GM12878 (cell line): ENCODE measurements around the gene PRKCI. TPM values are rescaled to one million over a fixed set of nuclear protein-coding genes. Genes with fewer than 3 reads are reported as not detected.
A peak's percentile ranks its signal among the peaks of the same experiment; 100 is the strongest.

Experiments
- ASH2L ChIP-seq: fragments of 300-600, 200-600 bp; sonication (generic); IDR thresholded peaks from 2 replicates; pipeline ENCODE4 v1.6.1; 2017; ENCODE audit warnings: low read depth, mild to moderate bottlenecking, borderline replicate concordance
- ATF7 ChIP-seq: fragments of 450-650 bp; IDR thresholded peaks from 2 replicates; pipeline ENCODE4 v1.6.1; 2016; ENCODE audit warnings: low read depth, mild to moderate bottlenecking
- BACH1 ChIP-seq: fragments of 450-650 bp; IDR thresholded peaks from 2 replicates; pipeline ENCODE4 v1.6.1; 2017; ENCODE audit warnings: mild to moderate bottlenecking, borderline replicate concordance
- CBFB ChIP-seq: IDR thresholded peaks from 2 replicates; pipeline ENCODE4 v1.6.1; 2016; ENCODE audit warnings: antibody characterized with exemption, low read depth
- CREB1 ChIP-seq: IDR thresholded peaks from 2 replicates; pipeline ENCODE4 v1.6.1; 2012; ENCODE audit warnings: low read depth, mild to moderate bottlenecking, inconsistent platforms
- CREM ChIP-seq: IDR thresholded peaks from 2 replicates; pipeline ENCODE4 v1.6.1; 2014; ENCODE audit warnings: antibody characterized with exemption, low read depth
- DPF2 ChIP-seq: fragments of 450-650 bp; IDR thresholded peaks from 2 replicates; pipeline ENCODE4 v1.6.1; 2017; ENCODE audit warnings: mild to moderate bottlenecking
- FOXK2 ChIP-seq: fragments of 450-650 bp; IDR thresholded peaks from 2 replicates; pipeline ENCODE4 v1.6.1; 2017; ENCODE audit warnings: mild to moderate bottlenecking, moderate library complexity
- HCFC1 ChIP-seq: fragments of 150-350 bp; IDR thresholded peaks from 2 replicates; pipeline ENCODE4 v1.6.1; 2014; ENCODE audit warnings: low read length
- HDAC6 ChIP-seq: fragments of 200-600 bp; sonication (generic); IDR thresholded peaks from one replicate; pipeline ENCODE4 v1.8.0; 2017; ENCODE audit warnings: antibody characterized with exemption; ENCODE audit not compliant: unreplicated experiment
- KLF5 ChIP-seq: fragments of 450-650 bp; IDR thresholded peaks from 2 replicates; pipeline ENCODE4 v1.6.1; 2014; ENCODE audit warnings: mild to moderate bottlenecking; ENCODE audit not compliant: partially characterized antibody
- MEF2A ChIP-seq: IDR thresholded peaks from 2 replicates; pipeline ENCODE4 v1.6.1; 2011; ENCODE audit warnings: low read depth, mild to moderate bottlenecking, low read length, moderate library complexity; ENCODE audit not compliant: insufficient read depth
- MTA2 ChIP-seq: fragments of 450-650 bp; IDR thresholded peaks from 2 replicates; pipeline ENCODE4 v1.6.1; 2016; ENCODE audit warnings: low read depth, mild to moderate bottlenecking, moderate library complexity
- NR2F1 ChIP-seq: fragments of 450-650 bp; conservative IDR thresholded peaks from 2 replicates; pipeline ENCODE4 v1.6.1; 2017; ENCODE audit warnings: mild to moderate bottlenecking
- PKNOX1 ChIP-seq: fragments of 450-650 bp; IDR thresholded peaks from 2 replicates; pipeline ENCODE4 v1.6.1; 2016; ENCODE audit warnings: mild to moderate bottlenecking
- POLR2A ChIP-seq: IDR thresholded peaks from 2 replicates; pipeline ENCODE4 v1.6.1; 2011; ENCODE audit warnings: low read depth, mild to moderate bottlenecking, low read length
- POLR2AphosphoS2 ChIP-seq: IDR thresholded peaks from 2 replicates; pipeline ENCODE4 v1.6.1; 2011; ENCODE audit warnings: low read depth, mild to moderate bottlenecking, low read length, improper control_type of control experiment, moderate library complexity
- POU2F2 ChIP-seq: IDR thresholded peaks from 3 replicates; pipeline ENCODE4 v1.6.1; 2011; ENCODE audit warnings: low read depth, mild to moderate bottlenecking, low read length, borderline replicate concordance
- RELA ChIP-seq: fragments of 450-650 bp; IDR thresholded peaks from 2 replicates; pipeline ENCODE4 v1.8.0; 2014; ENCODE audit warnings: borderline replicate concordance; ENCODE audit not compliant: partially characterized antibody
- SIX5 ChIP-seq: IDR thresholded peaks from 2 replicates; pipeline ENCODE4 v1.6.1; 2011; ENCODE audit warnings: mild to moderate bottlenecking, low read depth, low read length, moderate library complexity; ENCODE audit not compliant: severe bottlenecking
- SP1 ChIP-seq: IDR thresholded peaks from one replicate; pipeline ENCODE4 v1.6.1; 2011; ENCODE audit warnings: low read depth, low read length
- SREBF2 ChIP-seq: IDR thresholded peaks from 2 replicates; pipeline ENCODE4 v1.6.1; 2012; ENCODE audit warnings: mild to moderate bottlenecking, low read length
- WRNIP1 ChIP-seq: IDR thresholded peaks from 2 replicates; pipeline ENCODE4 v1.6.1; 2011; ENCODE audit warnings: low read depth, low read length, improper control_type of control experiment, borderline replicate concordance
- ZNF207 ChIP-seq: fragments of 450-650 bp; IDR thresholded peaks from 2 replicates; pipeline ENCODE4 v1.6.1; 2014; ENCODE audit warnings: antibody characterized with exemption, mild to moderate bottlenecking, borderline replicate concordance
- polyA plus RNA-seq, 11 experiments: library from polyadenylated mRNA; depleted of rRNA in 4 of 11; unstranded in 6 of 11; stranded (reverse) in 5 of 11; fragments of >200 nt; fragmentation: Nextera tagmentation in 4 of 11; fragmentation: Illumina TruSeq in 1 of 11; extraction: Ambion mirVana in 4 of 11; extraction: Trizol in 1 of 11; gene quantifications; 1 replicate in 1 of 11; 2 replicates in 10 of 11; pipeline versions ENCODE4 v1.2.1 to v1.2.3, GENCODE V29; 2011 to 2016; ENCODE audit warnings: inconsistent platforms in 2 of 11, missing spikeins in 2 of 11, low read depth in 1 of 11
- total RNA-seq, 4 experiments: library from RNA; depleted of rRNA in 3 of 4; stranded (reverse); fragments of >200 nt in 3 of 4; fragmentation: Illumina TruSeq in 1 of 4; extraction: Trizol in 1 of 4; gene quantifications; 2 replicates each; pipeline versions ENCODE4 v1.2.1 to v1.2.3, GENCODE V29; 2013 to 2021
- TF ChIP-seq, protein P1 (sequence below), 3 experiments: IDR thresholded peaks in 2 of 3; conservative IDR thresholded peaks in 1 of 3; 2 replicates each; pipeline ENCODE4 v1.5.1; 2011; ENCODE audit warnings: low read depth in 3 of 3, low read length in 3 of 3, mild to moderate bottlenecking in 3 of 3, control low read depth in 2 of 3, moderate library complexity in 2 of 3, inconsistent platforms in 1 of 3, mixed read lengths in 1 of 3; ENCODE audit not compliant: control insufficient read depth in 2 of 3, insufficient read depth in 1 of 3; ENCODE audit errors: extremely low read depth in 1 of 3
- TF ChIP-seq, protein P2 (sequence below): IDR thresholded peaks from 2 replicates; pipeline ENCODE4 v1.6.1; 2011; ENCODE audit warnings: borderline replicate concordance, low read depth, mild to moderate bottlenecking, moderate library complexity, mixed read lengths, low read length; ENCODE audit not compliant: insufficient read depth; ENCODE audit errors: extremely low read length
- TF ChIP-seq, protein P3 (sequence below): fragments of 450-650 bp; IDR thresholded peaks from 2 replicates; pipeline ENCODE4 v1.6.1; 2017; ENCODE audit warnings: mild to moderate bottlenecking, low read depth, inconsistent platforms; ENCODE audit not compliant: poor library complexity, severe bottlenecking

The PRKCI gene
- total and polyA plus RNA-seq, 10 of the 15 experiments (the other 5 are each of a cell fraction or from before 2014, with no cell fraction given): 3.5 to 15.4 (median 11.8) TPM

DNA sequence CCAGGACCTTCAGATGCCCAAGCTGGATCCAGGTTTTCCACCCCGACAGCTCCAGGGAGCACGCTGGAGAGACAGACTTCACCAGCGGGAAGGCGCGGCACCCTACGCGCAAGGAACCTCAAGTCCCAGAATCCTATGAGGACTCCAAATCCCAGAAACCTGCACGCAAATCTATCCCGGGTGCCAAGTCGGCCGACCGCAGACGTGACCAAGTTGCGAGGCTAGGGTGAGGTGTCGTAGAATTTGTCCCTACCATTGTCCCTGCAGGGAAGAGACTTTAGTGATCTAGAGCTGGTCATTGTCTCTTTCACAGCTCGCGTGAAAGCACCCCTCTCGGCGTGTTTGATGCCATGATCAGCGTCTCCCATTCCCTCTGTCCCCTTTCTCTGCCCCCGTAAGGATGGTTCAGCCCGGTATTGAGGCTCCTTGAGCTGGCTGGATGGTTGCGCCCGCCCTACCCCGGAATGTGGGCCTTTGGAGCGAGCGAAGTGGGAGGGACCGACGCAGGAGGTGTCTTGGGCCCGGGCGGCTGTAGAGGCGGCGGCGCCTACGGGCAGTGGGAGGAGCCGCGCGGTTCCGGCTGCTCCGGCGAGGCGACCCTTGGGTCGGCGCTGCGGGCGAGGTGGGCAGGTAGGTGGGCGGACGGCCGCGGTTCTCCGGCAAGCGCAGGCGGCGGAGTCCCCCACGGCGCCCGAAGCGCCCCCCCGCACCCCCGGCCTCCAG is at the start of gene PRKCI (continued):
- TF ChIP-seq SREBF2 (no peak), PKNOX1 (no peak), RELA (peak; percentile 28), POLR2A (peak; percentile 85), MEF2A (no peak), WRNIP1 (no peak), CREB1 (peak; percentile 68), SP1 (peak; percentile 60), DPF2 (peak; percentile 64; the same call in 1 of the 2 replicates), ASH2L (no peak), POLR2AphosphoS2 (no peak), CREM (peak; percentile 67), ZNF207 (peak; percentile 93; the same call in 1 of the 2 replicates), KLF5 (peak; percentile 99), CBFB (peak; percentile 90), BACH1 (no peak), POU2F2 (peak; percentile 49; the same call in 2 of the 3 replicates), FOXK2 (peak; percentile 99), NR2F1 (peak; percentile 84), ATF7 (peak; percentile 100), SIX5 (peak; percentile 70), HDAC6 (no peak), HCFC1 (peak; percentile 68), MTA2 (peak; percentile 43)
- TF ChIP-seq, protein P1, sequence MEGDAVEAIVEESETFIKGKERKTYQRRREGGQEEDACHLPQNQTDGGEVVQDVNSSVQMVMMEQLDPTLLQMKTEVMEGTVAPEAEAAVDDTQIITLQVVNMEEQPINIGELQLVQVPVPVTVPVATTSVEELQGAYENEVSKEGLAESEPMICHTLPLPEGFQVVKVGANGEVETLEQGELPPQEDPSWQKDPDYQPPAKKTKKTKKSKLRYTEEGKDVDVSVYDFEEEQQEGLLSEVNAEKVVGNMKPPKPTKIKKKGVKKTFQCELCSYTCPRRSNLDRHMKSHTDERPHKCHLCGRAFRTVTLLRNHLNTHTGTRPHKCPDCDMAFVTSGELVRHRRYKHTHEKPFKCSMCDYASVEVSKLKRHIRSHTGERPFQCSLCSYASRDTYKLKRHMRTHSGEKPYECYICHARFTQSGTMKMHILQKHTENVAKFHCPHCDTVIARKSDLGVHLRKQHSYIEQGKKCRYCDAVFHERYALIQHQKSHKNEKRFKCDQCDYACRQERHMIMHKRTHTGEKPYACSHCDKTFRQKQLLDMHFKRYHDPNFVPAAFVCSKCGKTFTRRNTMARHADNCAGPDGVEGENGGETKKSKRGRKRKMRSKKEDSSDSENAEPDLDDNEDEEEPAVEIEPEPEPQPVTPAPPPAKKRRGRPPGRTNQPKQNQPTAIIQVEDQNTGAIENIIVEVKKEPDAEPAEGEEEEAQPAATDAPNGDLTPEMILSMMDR (IDR thresholded peaks at IDR 0.05 in 2 of 3, conservative IDR thresholded peaks at IDR 0.05 in 1 of 3; ENCODE audit: control insufficient read depth in 2 of 3, extremely low read depth in 1 of 3, insufficient read depth in 1 of 3, low read depth in 3 of 3, low read length in 3 of 3): no peak
- TF ChIP-seq, protein P2, sequence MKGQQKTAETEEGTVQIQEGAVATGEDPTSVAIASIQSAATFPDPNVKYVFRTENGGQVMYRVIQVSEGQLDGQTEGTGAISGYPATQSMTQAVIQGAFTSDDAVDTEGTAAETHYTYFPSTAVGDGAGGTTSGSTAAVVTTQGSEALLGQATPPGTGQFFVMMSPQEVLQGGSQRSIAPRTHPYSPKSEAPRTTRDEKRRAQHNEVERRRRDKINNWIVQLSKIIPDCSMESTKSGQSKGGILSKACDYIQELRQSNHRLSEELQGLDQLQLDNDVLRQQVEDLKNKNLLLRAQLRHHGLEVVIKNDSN: no peak
- TF ChIP-seq, protein P3, sequence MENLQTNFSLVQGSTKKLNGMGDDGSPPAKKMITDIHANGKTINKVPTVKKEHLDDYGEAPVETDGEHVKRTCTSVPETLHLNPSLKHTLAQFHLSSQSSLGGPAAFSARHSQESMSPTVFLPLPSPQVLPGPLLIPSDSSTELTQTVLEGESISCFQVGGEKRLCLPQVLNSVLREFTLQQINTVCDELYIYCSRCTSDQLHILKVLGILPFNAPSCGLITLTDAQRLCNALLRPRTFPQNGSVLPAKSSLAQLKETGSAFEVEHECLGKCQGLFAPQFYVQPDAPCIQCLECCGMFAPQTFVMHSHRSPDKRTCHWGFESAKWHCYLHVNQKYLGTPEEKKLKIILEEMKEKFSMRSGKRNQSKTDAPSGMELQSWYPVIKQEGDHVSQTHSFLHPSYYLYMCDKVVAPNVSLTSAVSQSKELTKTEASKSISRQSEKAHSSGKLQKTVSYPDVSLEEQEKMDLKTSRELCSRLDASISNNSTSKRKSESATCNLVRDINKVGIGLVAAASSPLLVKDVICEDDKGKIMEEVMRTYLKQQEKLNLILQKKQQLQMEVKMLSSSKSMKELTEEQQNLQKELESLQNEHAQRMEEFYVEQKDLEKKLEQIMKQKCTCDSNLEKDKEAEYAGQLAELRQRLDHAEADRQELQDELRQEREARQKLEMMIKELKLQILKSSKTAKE: peak; percentile 97
